SK-N-SH treated with all-trans-retinoic acid at 6 μM for 48 hours (cell line): ENCODE results near the gene SDK1.

Experiments used
- ATAC-seq: fragments of 200-7000 bp; cut with Tn5 transposase; 3 replicates; pipeline ENCODE4 v1.9.1; 2020; ENCODE audit warnings: mild to moderate bottlenecking, moderate library complexity
- ARNTL ChIP-seq: fragments of 450-650 bp; formaldehyde crosslinking; IDR thresholded peaks from 2 replicates; pipeline ENCODE4 v1.5.0; 2020; ENCODE audit warnings: low read depth, mild to moderate bottlenecking, moderate library complexity, borderline replicate concordance
- BACH2 ChIP-seq: fragments of 250-450 bp; sonication (Bioruptor Pico); IDR thresholded peaks from 2 replicates; pipeline ENCODE4 v1.9.0; 2021; ENCODE audit warnings: mild to moderate bottlenecking, borderline replicate concordance
- CSDC2 ChIP-seq: fragments of 250-450 bp; sonication (Bioruptor Pico); IDR thresholded peaks from 2 replicates; pipeline ENCODE4 v1.5.0; 2020; ENCODE audit warnings: mild to moderate bottlenecking, moderate library complexity
- ESRRG ChIP-seq: fragments of 250-450 bp; sonication (Bioruptor Pico); IDR thresholded peaks from 2 replicates; pipeline ENCODE4 v1.6.1; 2021; ENCODE audit warnings: mild to moderate bottlenecking
- GLIS3 ChIP-seq: fragments of 250-450 bp; sonication (Bioruptor Pico); IDR thresholded peaks from 2 replicates; pipeline ENCODE4 v1.5.0; 2020; ENCODE audit warnings: mild to moderate bottlenecking, moderate library complexity
- ISL1 ChIP-seq: fragments of 250-450 bp; sonication (Bioruptor Pico); IDR thresholded peaks from 2 replicates; pipeline ENCODE4 v2.1.2; 2022; ENCODE audit warnings: mild to moderate bottlenecking, moderate library complexity
- OSR1 ChIP-seq: fragments of 250-450 bp; sonication (Bioruptor Pico); IDR thresholded peaks from 2 replicates; pipeline ENCODE4 v1.8.0; 2022; ENCODE audit warnings: moderate library complexity, mild to moderate bottlenecking, inconsistent platforms
- PATZ1 ChIP-seq: fragments of 250-450 bp; sonication (Bioruptor Pico); IDR thresholded peaks from 2 replicates; pipeline ENCODE4 v1.8.0; 2020; ENCODE audit warnings: mild to moderate bottlenecking, moderate library complexity, borderline replicate concordance
- PPARA ChIP-seq: fragments of 250-450 bp; sonication (Bioruptor Pico); IDR thresholded peaks from 2 replicates; pipeline ENCODE4 v1.5.0; 2020; ENCODE audit warnings: mild to moderate bottlenecking, borderline replicate concordance
- RARB ChIP-seq: fragments of 250-450 bp; sonication (Bioruptor Pico); IDR thresholded peaks from 2 replicates; pipeline ENCODE4 v1.8.0; 2021; ENCODE audit warnings: mild to moderate bottlenecking, moderate library complexity
- SNAI2 ChIP-seq: fragments of 250-450 bp; sonication (Bioruptor Pico); IDR thresholded peaks from 2 replicates; pipeline ENCODE4 v1.5.0; 2020; ENCODE audit warnings: mild to moderate bottlenecking, moderate library complexity
- TCF4 ChIP-seq: fragments of 250-450 bp; sonication (Bioruptor Pico); IDR thresholded peaks from 2 replicates; pipeline ENCODE4 v1.8.0; 2021; ENCODE audit warnings: mild to moderate bottlenecking, moderate library complexity, borderline replicate concordance
- ZC3H10 ChIP-seq: fragments of 250-450 bp; sonication (Bioruptor Pico); IDR thresholded peaks from 2 replicates; pipeline ENCODE4 v1.5.1; 2021; ENCODE audit warnings: mild to moderate bottlenecking, moderate library complexity
- ZFP3 ChIP-seq: fragments of 250-450 bp; sonication (Bioruptor Pico); IDR thresholded peaks from 2 replicates; pipeline ENCODE4 v1.5.0; 2020; ENCODE audit warnings: mild to moderate bottlenecking, moderate library complexity
- ZFP30 ChIP-seq: fragments of 450-650 bp; formaldehyde crosslinking; IDR thresholded peaks from 2 replicates; pipeline ENCODE4 v1.5.0; 2022; ENCODE audit warnings: mild to moderate bottlenecking, moderate library complexity
- ZNF565 ChIP-seq: fragments of 450-650 bp; formaldehyde crosslinking; conservative IDR thresholded peaks from 2 replicates; pipeline ENCODE4 v1.5.0; 2020; ENCODE audit warnings: low read depth, mild to moderate bottlenecking, moderate library complexity
- ZNF70 ChIP-seq: fragments of 450-650 bp; formaldehyde crosslinking; IDR thresholded peaks from 2 replicates; pipeline ENCODE4 v1.5.0; 2020; ENCODE audit warnings: mild to moderate bottlenecking, moderate library complexity
- ZNF8 ChIP-seq: fragments of 450-650 bp; formaldehyde crosslinking; IDR thresholded peaks from 2 replicates; pipeline ENCODE4 v1.5.0; 2020; ENCODE audit warnings: mild to moderate bottlenecking, moderate library complexity
- TF ChIP-seq, protein P1 (sequence below): fragments of 250-450 bp; sonication (Bioruptor Pico); IDR thresholded peaks from 2 replicates; pipeline ENCODE4 v1.5.0; 2020; ENCODE audit warnings: mild to moderate bottlenecking, moderate library complexity
- TF ChIP-seq, protein P2 (sequence below): fragments of 250-450 bp; sonication (Bioruptor Pico); IDR thresholded peaks from 2 replicates; pipeline ENCODE4 v1.8.0; 2021; ENCODE audit warnings: low read depth, mild to moderate bottlenecking, moderate library complexity, borderline replicate concordance
- TF ChIP-seq, protein P3 (sequence below): fragments of 250-450 bp; sonication (Bioruptor Pico); IDR thresholded peaks from 2 replicates; pipeline ENCODE4 v1.5.1; 2021; ENCODE audit warnings: mild to moderate bottlenecking, moderate library complexity

SDK1 gene

GRCh38 chr7:4079956-4080355 lies 778.9 kb downstream of the SDK1 start:
- TF ChIP-seq PATZ1 = no peak
- no peak for TF ChIP-seq ZFP3 (CRISPR knock-in tag)
- TF ChIP-seq, protein P1, sequence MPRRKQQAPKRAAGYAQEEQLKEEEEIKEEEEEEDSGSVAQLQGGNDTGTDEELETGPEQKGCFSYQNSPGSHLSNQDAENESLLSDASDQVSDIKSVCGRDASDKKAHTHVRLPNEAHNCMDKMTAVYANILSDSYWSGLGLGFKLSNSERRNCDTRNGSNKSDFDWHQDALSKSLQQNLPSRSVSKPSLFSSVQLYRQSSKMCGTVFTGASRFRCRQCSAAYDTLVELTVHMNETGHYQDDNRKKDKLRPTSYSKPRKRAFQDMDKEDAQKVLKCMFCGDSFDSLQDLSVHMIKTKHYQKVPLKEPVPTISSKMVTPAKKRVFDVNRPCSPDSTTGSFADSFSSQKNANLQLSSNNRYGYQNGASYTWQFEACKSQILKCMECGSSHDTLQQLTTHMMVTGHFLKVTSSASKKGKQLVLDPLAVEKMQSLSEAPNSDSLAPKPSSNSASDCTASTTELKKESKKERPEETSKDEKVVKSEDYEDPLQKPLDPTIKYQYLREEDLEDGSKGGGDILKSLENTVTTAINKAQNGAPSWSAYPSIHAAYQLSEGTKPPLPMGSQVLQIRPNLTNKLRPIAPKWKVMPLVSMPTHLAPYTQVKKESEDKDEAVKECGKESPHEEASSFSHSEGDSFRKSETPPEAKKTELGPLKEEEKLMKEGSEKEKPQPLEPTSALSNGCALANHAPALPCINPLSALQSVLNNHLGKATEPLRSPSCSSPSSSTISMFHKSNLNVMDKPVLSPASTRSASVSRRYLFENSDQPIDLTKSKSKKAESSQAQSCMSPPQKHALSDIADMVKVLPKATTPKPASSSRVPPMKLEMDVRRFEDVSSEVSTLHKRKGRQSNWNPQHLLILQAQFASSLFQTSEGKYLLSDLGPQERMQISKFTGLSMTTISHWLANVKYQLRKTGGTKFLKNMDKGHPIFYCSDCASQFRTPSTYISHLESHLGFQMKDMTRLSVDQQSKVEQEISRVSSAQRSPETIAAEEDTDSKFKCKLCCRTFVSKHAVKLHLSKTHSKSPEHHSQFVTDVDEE (CRISPR knock-in tag) = no peak
- TF ChIP-seq ZC3H10 (CRISPR knock-in tag) = no peak
- no peak for TF ChIP-seq TCF4 (CRISPR knock-in tag)
- TF ChIP-seq OSR1 = no peak
- no peak for TF ChIP-seq SNAI2
- TF ChIP-seq, protein P2, sequence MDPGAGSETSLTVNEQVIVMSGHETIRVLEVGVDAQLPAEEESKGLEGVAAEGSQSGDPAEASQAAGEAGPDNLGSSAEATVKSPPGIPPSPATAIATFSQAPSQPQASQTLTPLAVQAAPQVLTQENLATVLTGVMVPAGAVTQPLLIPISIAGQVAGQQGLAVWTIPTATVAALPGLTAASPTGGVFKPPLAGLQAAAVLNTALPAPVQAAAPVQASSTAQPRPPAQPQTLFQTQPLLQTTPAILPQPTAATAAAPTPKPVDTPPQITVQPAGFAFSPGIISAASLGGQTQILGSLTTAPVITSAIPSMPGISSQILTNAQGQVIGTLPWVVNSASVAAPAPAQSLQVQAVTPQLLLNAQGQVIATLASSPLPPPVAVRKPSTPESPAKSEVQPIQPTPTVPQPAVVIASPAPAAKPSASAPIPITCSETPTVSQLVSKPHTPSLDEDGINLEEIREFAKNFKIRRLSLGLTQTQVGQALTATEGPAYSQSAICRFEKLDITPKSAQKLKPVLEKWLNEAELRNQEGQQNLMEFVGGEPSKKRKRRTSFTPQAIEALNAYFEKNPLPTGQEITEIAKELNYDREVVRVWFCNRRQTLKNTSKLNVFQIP (CRISPR knock-in tag) = no peak
- no peak for TF ChIP-seq ZNF565 (CRISPR knock-in tag)
- TF ChIP-seq CSDC2 (CRISPR knock-in tag) = no peak
- no peak for TF ChIP-seq ESRRG (CRISPR knock-in tag)
- no peak for TF ChIP-seq GLIS3 (CRISPR knock-in tag)
- no peak for TF ChIP-seq RARB (CRISPR knock-in tag)
- TF ChIP-seq, protein P3, sequence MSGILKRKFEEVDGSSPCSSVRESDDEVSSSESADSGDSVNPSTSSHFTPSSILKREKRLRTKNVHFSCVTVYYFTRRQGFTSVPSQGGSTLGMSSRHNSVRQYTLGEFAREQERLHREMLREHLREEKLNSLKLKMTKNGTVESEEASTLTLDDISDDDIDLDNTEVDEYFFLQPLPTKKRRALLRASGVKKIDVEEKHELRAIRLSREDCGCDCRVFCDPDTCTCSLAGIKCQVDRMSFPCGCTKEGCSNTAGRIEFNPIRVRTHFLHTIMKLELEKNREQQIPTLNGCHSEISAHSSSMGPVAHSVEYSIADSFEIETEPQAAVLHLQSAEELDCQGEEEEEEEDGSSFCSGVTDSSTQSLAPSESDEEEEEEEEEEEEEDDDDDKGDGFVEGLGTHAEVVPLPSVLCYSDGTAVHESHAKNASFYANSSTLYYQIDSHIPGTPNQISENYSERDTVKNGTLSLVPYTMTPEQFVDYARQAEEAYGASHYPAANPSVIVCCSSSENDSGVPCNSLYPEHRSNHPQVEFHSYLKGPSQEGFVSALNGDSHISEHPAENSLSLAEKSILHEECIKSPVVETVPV (CRISPR knock-in tag) = no peak
- TF ChIP-seq PPARA (CRISPR knock-in tag) = no peak
- no peak for TF ChIP-seq BACH2 (CRISPR knock-in tag)
- no peak for TF ChIP-seq ZFP30 (CRISPR knock-in tag)
- no peak for TF ChIP-seq ARNTL (CRISPR knock-in tag)
- TF ChIP-seq ZNF70 (CRISPR knock-in tag) = no peak
- no peak for TF ChIP-seq ZNF8 (CRISPR knock-in tag)
- TF ChIP-seq, all 23 proteins: peak for 0
- ATAC-seq = no peak

DNA sequence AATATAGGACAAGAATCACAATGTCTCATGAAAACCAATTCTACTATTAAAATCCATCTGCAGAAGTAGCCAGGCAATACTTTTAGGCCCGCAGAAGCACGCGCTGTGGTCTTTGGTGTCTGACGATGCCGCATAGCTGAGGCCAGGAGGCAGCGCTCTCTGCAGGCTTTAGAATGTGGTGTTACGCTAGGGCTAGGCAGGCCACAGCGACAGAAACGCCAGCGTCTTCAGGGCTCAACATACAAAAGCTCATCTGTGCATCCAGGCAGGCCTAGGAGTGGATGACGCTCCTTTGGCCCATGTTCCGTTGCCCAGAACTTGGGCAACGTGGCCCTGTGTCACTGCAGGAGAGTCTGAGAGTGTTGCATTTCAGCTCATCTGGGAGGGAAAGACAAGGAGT lies 779.9 kb downstream of the SDK1 start:
- no peak for ATAC-seq
- no peak for TF ChIP-seq PATZ1
- TF ChIP-seq, protein P2 (CRISPR knock-in tag) = no peak
- TF ChIP-seq OSR1 = no peak
- no peak for TF ChIP-seq CSDC2 (CRISPR knock-in tag)
- TF ChIP-seq ISL1 (CRISPR knock-in tag) = no peak
- TF ChIP-seq ZFP3 (CRISPR knock-in tag) = no peak
- no peak for TF ChIP-seq PPARA (CRISPR knock-in tag)
- TF ChIP-seq ZNF565 (CRISPR knock-in tag) = no peak
- no peak for TF ChIP-seq ARNTL (CRISPR knock-in tag)
- no peak for TF ChIP-seq ZNF8 (CRISPR knock-in tag)
- no peak for TF ChIP-seq BACH2 (CRISPR knock-in tag)
- TF ChIP-seq GLIS3 (CRISPR knock-in tag) = no peak
- no peak for TF ChIP-seq SNAI2
- TF ChIP-seq ZC3H10 (CRISPR knock-in tag) = no peak
